Measurements from ENCODE around the gene TSC22D1. TPM values are rescaled to one million over a fixed set of nuclear protein-coding genes. Genes with fewer than 3 reads are reported as not detected.

TSC22D1 gene
- polyA plus RNA-seq, 1 donor (not counting 4 experiments of a cell fraction or from before 2014, with no cell fraction given): 177 TPM

- Histone ChIP-seq H3K9ac (ENCODE audit: control insufficient read depth, extremely low read depth, insufficient read depth, low read length) (no peak overlapping the region), H4K20me1 (ENCODE audit: control insufficient read depth, extremely low read depth, insufficient read depth, low read length) (no peaks in the 10 kb centered on the region), H2AFZ (ENCODE audit: control insufficient read depth, low read length) (no peak overlapping the region), H3K4me2 (ENCODE audit: control insufficient read depth, extremely low read depth, insufficient read depth, low read depth, low read length) (no peak overlapping the region), H3K4me1 (ENCODE audit: control insufficient read depth, extremely low read depth, insufficient read depth, low read length) (no peaks in the 10 kb centered on the region), H3K27ac (ENCODE audit: control insufficient read depth, insufficient read depth, low read length) (no peak overlapping the region), H3K79me2 (ENCODE audit: control insufficient read depth, insufficient read depth, low read length) (no peaks in the 10 kb centered on the region), H3K27me3 (ENCODE audit: control insufficient read depth, extremely low read depth, insufficient read depth, low read length) (no peaks in the 10 kb centered on the region), H3K36me3 (ENCODE audit: control insufficient read depth in 2 of 2, extremely low read depth in 1 of 2, insufficient read depth in 2 of 2, low read length in 2 of 2) (no peaks in the 10 kb centered on the region), H3K9me3 (ENCODE audit: control insufficient read depth, low read depth, low read length) (no peaks in the 10 kb centered on the region), H3K4me3 (ENCODE audit: control insufficient read depth in 2 of 3, extremely low read depth in 1 of 3, insufficient read depth in 2 of 3, low read depth in 1 of 3, low read length in 3 of 3) (no peak overlapping the region), H3K9me1 (ENCODE audit: control insufficient read depth, extremely low read depth, insufficient read depth, low read length) (no peaks in the 10 kb centered on the region)
- DNase-seq (ENCODE audit: low read depth, low spot score) (no peak), FAIRE-seq (no peak)
- dilution Hi-C loops (cut with MboI; ENCODE audit: extremely low pct_ligation_motif_present, low sequenced_read_pairs): no loop called here
- TF ChIP-seq EZH2 (IDR thresholded peaks at IDR 0.05; ENCODE audit: low read length): no peak
- TF ChIP-seq CTCF (optimal IDR thresholded peaks at IDR 0.05 in 1 of 3, IDR thresholded peaks at IDR 0.05 in 1 of 3, conservative IDR thresholded peaks at IDR 0.05 in 1 of 3; ENCODE audit: extremely low read depth in 1 of 3, insufficient read depth in 2 of 3, low read length in 3 of 3): no peak
Measured at GRCh38 chr13:44498969-44499368, 77.2 kb downstream of the TSC22D1 start.

GRCh38 chr13:44498502-44498901, 77.6 kb downstream of the TSC22D1 start:
- no peak overlapping the region for H3K9ac ChIP-seq (ENCODE audit: control insufficient read depth, extremely low read depth, insufficient read depth, low read length)
- no peaks in the 10 kb centered on the region for H3K4me1 ChIP-seq (ENCODE audit: control insufficient read depth, extremely low read depth, insufficient read depth, low read length)
- no peak overlapping the region for H3K4me2 ChIP-seq (ENCODE audit: control insufficient read depth, extremely low read depth, insufficient read depth, low read depth, low read length)
- TF ChIP-seq CTCF (optimal IDR thresholded peaks at IDR 0.05 in 1 of 3, IDR thresholded peaks at IDR 0.05 in 1 of 3, conservative IDR thresholded peaks at IDR 0.05 in 1 of 3; ENCODE audit: extremely low read depth in 1 of 3, insufficient read depth in 2 of 3, low read length in 3 of 3) (no peak), EZH2 (IDR thresholded peaks at IDR 0.05; ENCODE audit: low read length) (no peak)
- DNase-seq (ENCODE audit: low read depth, low spot score) (no peak), FAIRE-seq (no peak)
- H3K27ac ChIP-seq (ENCODE audit: control insufficient read depth, insufficient read depth, low read length): no peak overlapping the region
- dilution Hi-C loops (cut with MboI; ENCODE audit: extremely low pct_ligation_motif_present, low sequenced_read_pairs): no loop called here
- no peak overlapping the region for H3K4me3 ChIP-seq (ENCODE audit: control insufficient read depth in 2 of 3, extremely low read depth in 1 of 3, insufficient read depth in 2 of 3, low read depth in 1 of 3, low read length in 3 of 3)
- no peaks in the 10 kb centered on the region for H3K79me2 ChIP-seq (ENCODE audit: control insufficient read depth, insufficient read depth, low read length)
- no peak overlapping the region for H2AFZ ChIP-seq (ENCODE audit: control insufficient read depth, low read length)
- H4K20me1 ChIP-seq (ENCODE audit: control insufficient read depth, extremely low read depth, insufficient read depth, low read length): no peaks in the 10 kb centered on the region
- no peaks in the 10 kb centered on the region for H3K9me1 ChIP-seq (ENCODE audit: control insufficient read depth, extremely low read depth, insufficient read depth, low read length)
- no peaks in the 10 kb centered on the region for H3K36me3 ChIP-seq (ENCODE audit: control insufficient read depth in 2 of 2, extremely low read depth in 1 of 2, insufficient read depth in 2 of 2, low read length in 2 of 2)
- no peaks in the 10 kb centered on the region for H3K9me3 ChIP-seq (ENCODE audit: control insufficient read depth, low read depth, low read length)
- H3K27me3 ChIP-seq (ENCODE audit: control insufficient read depth, extremely low read depth, insufficient read depth, low read length): no peaks in the 10 kb centered on the region

All from keratinocyte (primary cell).